NCI-H2029 treated with DMSO at 0.1 percent for 48 hours (cell line): ENCODE results near the gene SLBP.

ENCODE experiments used
- DNase-seq: peaks from one replicate; lab custom pipeline; 2025; lab: John Stamatoyannopoulos, UW

SLBP gene

DNA sequence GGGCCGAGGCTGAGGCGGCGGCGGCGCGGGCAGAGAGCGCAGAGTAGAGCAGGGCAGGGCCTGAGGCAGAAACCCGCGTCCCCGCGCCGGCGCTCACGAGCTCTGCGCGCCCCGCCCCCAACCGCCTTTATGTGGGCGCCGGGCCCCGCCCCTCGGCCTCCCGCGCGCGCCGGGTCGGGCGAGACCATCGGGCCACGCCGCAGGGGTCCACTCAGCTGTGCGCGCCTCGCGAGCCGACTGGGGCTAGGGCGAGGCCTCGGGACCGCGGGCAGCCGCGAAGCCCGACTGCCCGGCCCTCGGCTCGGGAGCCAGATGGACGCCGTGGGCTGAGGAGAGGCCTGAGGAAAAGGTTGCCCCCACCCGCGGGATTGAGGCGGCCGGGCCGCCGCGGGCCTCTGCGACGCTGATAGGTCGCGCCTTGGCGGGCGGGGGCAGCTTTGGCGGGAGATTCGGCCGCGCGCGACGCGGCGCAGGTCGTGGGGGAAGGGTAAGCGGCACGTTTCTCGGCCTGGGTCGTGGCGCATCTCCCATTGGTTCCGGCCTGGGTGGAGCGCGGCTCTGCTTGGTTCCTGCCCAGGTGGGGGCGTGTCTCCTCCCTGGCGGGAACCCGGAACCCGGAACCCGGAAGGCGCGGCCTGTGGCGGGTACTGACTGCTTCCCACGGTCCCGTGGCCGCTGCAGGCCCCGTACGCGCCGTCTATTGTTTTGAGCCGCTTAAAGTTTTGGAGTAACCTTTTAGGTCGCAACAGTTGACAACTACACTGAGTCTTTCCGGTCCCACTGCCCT lies at the start of gene SLBP:
Gene SLBP (minus strand): TSS at position 104 of the 787 bp plus-strand sequence. CDS start 131 bp downstream, outside the sequence.
- DNase-seq, result peak; percentile 91

DNA sequence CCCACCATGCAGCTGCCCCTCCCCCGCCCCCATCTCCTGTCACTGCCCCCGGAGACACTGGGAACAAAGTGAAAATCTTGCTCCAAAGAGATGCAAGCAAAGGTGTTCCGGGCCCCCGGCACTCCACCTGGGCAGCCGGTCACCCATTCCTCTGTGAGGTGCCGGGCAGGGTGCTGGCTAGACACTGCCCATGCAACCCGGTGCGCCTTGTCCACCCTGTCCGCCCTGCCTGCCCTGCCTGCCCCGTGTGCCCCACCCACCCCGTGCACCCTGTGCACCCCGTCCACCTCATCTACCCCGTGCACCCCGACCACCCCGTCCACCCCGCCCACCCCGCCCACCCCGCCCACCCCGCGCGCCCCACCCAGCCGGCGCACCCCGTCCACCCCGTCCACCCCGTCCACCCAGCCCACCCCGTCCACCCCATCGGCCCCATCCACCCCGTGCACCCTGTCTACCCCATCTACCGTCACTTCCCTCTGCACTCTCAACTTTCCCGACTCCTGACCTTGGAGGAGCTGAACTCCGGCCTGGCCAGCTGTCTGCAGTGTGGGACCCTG lies 49.1 kb upstream of the SLBP start:
- DNase-seq, result no peak

- DNase-seq, result no peak
Observed at GRCh38 chr4:1760521-1761071, 48.5 kb upstream of the SLBP start.

GRCh38 chr4:1759818-1760223 lies 47.7 kb upstream of the SLBP start:
- DNase-seq, result no peak

DNA sequence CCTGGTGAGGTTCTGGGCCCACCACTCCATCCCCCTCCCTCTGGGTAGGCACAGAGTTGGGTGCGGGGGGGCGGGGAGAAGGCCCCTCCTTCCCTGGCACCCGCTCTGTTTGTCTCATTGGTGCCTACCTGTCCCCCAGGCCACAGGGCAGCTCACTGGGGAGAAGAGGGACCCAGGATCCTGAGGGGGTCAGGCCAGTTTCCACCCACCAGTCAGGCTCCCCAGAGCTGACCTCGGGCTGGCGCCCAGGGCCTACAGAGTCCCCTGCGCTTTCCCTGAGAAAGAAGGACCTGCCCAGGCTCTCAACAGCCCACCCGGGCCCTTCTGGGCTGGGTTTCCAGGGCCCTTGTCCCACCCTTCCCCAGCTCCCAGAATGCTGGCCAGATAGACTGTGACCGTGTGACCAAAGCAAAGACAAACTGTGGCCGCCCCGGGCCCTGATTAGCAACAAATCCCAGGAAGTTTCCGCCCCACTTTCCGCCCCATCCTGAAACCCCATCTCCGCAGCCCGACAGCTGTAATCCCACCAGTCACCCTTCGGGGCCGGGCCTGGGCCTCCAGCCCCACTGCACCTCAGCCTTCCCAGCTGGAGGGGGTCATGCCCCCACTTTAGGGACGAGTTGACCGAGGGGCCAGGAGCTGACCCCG lies 47.2 kb upstream of the SLBP start:
- DNase-seq, result no peak

GRCh38 chr4:1758306-1759121 lies 46.4 kb upstream of the SLBP start:
- no peak for DNase-seq

- DNase-seq, result no peak
Observed at GRCh38 chr4:1757836-1758235, 45.7 kb upstream of the SLBP start.

DNA sequence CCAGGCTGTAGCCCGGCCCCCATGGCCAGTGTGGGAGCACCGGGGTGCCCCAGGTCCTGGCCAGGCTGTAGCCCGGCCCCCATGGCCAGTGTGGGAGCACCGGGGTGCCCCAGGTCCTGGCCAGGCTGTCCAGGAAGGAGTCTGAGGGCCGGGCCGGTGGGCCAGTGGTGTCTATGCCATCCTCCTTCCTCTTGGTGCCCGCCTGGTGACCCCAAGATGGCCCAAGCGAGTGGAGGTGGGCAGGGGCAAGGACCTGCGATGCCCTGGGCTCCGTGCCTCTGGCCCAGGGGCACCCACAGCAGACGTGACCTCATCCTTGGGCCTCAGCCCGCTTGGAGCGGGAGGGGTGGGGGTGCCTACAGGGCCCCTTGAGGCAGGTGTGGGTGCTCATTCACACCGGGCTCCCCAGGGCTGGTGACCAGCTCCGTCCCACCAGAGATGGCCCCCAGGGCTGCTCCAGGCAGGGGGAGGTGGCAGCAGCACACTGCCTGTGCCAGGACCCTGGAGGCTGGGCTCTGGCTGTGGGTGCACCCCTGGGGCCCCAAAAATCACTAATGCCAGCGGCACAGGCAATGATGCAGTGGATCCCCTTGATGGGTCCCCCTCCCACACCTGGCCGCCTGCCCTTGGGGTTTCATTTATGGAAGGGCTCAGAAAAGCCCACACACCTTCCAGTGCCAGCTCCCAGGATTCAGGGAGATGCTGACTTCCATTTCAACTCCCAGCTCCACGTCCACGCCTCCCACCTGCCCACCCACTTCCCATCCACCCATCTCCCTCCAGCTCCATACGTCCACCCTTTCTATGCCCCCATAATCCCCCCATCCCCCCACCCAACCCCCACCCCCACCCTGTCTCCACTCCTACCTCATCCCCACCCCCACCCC lies 45.0 kb upstream of the SLBP start:
- no peak for DNase-seq

DNA sequence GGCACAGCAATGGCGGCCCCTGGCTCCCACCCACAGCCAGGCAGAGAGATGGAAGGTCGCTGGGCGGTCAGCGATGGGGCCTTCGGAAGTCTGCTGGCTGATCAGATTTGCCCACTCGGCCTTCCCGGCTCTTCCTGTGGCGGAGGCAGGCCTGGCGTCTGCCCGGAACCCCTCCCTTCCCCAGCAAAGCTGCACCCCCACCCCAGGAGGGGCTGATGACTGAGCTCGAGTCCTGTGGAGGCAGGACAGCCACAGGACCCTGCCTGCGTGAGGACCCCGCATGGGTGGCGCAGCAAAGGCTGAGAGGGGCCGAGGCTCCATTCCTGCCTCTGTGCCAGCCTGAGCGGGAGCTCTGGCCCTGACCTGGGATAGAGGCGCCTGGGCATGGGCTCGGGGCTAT lies 44.0 kb upstream of the SLBP start:
- no peak for DNase-seq

- DNase-seq, result no peak
Observed at GRCh38 chr4:1755297-1755696, 43.2 kb upstream of the SLBP start.

GRCh38 chr4:1754336-1754735 lies 42.2 kb upstream of the SLBP start:
- no peak for DNase-seq

DNA sequence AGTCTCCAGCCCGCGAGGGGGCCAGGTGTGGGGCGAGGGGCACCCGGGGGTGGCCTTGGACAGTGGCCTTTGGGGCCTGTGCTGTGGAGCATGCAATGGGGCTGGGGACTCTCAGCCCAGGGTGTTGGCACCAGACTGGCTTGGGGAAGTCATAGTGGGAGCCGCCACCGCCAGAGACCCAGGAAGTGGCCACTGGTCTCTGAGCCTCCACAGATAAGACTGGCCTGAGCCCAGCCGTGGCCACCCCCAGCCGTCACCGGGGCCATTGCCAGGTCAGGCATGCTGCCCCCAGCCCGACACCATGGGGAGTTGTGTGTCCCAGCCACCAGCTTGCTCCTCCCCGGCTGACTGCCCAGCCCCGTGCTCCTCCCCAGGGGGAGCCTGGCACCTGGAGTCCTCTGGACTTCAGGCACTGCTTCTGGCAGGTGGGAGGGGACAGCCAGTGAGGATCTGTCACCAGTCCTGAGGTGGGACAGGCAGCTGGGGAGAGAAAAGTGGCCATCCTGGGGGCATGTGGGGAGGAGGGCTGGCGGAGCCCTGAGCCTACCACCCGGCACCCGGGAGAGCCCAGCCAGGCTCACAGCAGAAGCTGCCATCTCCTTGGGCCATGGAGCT lies 41.7 kb upstream of the SLBP start:
- DNase-seq, result no peak

GRCh38 chr4:1753294-1753696 lies 41.2 kb upstream of the SLBP start:
- DNase-seq, result no peak

DNA sequence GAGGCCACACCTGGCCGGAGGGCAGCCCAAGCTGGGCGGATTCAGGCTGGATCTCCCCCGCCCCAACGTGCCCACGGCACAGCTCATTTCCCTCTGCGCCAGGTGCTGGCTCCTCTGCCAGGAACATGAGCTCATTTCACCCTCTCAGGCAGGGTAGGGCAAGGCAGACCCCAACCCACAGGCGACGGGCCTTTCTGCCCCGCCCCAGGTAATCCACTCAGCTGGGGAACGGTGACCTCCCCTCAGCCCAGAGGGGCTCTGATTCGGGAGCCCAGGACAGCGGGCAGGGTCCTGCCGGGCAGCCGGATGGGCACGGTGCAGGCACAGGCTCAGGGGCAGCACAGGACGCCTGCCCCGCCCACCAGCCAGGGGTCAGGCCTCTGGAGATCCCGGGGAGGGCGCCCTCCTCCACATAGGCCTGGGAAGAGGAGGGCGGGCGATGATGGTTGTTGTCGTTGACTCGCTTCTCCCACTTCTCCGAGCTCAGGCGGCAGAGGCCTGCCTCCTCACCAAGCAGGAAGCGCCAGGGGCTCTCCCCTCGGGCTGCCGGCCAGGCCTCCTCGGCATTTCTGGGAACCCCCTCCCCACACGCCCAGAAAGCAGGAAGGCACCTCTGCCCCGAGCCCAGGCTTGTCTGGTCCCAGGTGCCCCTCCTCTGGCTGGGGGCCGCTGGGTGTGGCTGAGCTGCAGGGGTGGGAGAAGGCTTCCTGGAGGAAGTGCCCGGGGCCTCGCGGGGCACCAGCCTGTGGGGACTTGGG lies 40.3 kb upstream of the SLBP start:
- no peak for DNase-seq

DNA sequence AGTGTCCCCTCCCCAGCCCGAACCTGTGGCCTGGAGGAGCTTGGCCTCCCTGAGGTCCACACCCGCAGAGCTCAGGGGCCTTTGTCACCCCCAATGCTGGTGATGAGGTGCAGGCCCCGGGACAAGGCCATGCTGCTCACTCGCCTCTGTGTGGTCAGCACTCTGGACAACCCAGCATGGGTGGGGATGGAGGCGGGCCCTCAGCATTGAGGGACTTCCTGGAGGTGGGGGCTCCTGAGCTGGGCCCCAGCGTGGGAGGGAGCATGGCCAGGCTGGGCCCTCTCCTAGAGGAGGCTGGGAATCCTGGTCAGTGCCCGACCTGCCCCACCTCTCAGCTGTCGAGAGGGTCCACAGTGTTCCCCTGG lies 39.8 kb upstream of the SLBP start:
- no peak for DNase-seq

DNA sequence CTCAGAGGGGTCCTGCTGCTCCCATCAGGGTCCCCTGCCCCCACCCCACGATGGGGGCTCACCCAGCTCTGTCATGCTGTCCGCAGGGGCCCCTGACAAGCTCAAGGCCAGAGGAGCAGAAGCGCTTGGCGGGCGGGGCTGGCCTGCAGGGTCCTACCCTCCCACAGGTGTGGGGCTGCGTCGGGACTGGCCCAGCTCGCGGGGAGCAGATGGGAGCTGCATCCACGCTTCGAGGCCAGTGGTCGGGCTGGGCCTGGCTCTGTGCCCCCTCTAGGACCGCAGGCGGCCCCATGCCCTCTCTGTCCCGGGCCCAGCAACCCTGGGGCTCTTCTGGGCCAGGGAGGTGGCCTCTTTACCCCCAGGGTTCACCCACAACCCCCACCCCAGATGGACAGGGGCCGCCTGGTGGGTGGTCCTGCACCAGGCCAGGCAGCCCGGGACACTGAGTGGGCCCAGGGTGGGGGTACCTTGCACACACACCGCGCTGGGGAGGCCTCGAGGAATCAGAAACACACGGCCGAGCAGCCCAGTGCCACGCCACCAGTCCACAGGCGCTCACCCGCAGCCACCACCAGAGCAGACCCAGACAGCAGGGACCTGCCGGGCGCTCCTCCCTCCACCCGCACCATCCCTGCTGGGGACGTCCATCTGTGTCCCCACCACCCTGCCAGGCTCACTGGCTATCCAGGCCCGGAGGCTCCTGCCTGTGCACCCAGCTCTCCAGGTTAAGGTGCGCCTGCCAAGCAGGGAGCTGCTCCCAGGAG lies 39.2 kb upstream of the SLBP start:
- DNase-seq, result no peak

DNA sequence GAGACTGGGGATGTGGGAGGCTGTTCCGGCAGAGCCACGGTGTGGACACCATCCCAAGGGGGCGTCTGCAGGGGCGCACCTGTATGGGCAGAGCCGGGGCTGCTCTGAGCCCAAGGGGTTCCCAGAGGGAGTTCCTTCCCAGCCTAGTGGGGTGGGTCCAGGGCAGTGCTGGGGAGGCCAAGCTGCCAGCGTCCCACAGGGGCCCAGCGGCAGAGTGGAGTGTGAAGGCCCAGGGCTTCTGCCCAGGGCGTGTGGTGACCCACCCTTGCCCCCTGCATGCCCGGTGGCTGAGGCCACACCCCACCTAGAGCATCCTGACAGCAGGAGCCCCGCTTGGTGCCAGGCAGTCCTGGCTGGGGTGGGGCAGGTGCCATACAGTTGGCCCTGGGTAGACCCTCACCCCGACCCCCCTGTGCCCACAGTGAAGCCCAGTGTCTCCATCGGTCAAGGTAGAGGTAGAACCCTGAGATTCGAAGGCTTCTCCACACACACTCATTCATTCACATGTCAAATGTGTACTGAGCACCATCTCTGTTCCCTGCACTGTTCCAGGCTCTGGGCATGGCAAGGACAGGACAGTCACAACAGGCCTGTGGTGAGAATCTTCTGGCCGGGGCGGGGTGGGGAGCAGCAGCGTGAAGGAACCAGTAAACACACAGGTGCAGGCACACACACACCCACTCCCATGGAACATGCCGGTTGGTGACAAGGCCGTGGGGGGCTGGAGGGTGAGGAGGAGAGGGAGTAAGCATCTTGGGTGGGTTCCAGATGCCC lies 38.4 kb upstream of the SLBP start:
- no peak for DNase-seq

DNA sequence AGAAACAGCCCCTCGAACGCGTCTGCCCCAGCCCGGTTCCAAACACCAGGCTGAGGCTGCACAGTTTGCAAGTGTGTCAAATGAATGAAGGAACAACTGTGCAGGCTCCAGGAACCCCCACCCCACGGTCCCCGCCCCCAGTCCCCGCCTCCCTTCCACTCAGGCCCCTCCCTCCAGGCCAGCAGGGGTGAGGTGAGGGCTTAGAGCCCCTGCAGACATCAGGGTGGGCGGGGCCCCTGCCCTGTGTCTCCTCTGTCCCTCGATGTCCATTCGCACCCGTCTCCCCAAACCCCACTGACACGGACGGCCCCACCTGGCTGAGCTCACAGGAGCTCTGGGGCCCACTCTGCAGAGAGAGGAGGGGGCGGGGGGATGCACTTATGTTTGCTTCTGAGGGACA lies 37.7 kb upstream of the SLBP start:
- DNase-seq, result no peak

DNA sequence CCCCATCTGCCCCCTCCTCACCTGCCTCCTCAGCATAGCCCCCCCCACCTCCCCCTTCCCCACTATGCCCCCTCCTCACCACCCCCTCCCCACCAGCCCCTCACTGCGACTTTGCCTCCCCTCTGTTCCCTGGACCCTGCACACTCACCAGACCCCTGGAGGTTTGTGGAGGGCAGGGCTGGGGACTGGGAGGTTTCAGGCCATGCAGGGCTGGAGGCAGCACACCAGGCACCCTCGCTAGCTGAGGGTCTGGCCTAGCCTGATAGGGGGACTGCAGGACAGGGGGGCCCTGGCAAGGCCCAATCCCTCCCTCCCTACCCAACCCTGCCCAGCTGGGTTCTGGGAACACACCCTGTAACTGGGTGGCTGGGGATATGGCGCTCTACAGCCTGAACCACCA lies 37.3 kb upstream of the SLBP start:
- DNase-seq, result no peak
